Measurements from ENCODE around the gene FOXN3.
"Not testable (repeated sequence)": the region's sequence is repeated elsewhere in the genome, so short reads cannot be mapped to it uniquely, and the experiment has no call there.

FOXN3 gene

DNA sequence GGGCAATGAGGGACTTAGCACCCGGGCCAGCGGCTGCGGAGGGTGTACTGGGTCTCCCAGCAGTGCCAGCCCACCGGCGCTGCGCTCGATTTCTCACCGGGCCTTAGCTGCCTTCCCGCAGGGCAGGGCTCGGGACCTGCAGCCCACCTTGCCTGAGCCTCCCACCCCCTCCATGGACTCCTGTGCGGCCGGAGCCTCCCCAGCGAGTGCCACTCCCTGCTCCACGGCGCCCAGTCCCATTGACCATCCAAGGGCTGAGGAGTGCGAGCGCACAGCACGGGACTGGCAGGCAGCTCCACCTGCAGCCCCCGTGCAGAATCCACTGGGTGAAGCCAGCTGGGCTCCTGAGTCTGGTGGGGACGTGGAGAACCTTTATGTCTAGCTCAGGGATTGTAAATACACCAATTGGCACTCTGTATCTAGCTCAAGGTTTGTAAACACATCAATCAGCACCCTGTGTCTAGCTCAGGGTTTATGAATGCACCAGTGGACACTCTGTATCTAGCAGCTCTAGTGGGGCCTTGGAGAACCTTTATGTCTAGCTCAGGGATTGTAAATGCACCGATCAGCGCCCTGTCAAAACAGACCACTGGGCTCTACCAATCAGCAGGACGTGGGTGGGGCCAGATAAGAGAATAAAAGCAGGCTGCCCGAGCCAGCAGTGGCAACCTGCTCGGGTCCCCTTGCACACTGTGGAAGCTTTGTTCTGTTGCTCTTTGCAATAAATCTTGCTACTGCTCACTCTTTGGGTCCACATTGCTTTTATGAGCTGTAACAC lies 305.1 kb downstream of the FOXN3 start:
- not testable (repeated sequence) for DNase-seq

- not testable (repeated sequence) for DNase-seq
Observed at GRCh38 chr14:89111232-89111631, 305.8 kb downstream of the FOXN3 start.

DNA sequence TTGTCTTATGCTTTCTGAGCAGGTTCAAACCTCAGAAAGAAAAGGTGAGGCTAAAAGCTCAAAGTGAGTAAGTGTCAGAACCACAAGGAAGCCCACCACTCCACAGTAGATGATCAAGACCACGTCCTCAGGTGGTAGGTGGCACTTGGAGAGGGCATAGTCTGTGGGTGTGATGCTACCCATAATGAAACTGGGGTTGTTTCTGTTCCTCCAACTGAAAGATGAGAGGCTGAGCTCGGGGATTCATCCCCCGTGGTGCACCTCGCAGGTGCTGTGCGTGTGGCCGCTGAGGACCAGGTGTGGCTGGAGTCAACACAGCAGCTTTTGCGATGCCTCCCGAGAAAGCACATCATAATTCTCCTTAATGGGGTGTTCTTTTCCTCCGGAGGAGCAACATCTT lies 306.9 kb downstream of the FOXN3 start:
- no peak for DNase-seq

DNA sequence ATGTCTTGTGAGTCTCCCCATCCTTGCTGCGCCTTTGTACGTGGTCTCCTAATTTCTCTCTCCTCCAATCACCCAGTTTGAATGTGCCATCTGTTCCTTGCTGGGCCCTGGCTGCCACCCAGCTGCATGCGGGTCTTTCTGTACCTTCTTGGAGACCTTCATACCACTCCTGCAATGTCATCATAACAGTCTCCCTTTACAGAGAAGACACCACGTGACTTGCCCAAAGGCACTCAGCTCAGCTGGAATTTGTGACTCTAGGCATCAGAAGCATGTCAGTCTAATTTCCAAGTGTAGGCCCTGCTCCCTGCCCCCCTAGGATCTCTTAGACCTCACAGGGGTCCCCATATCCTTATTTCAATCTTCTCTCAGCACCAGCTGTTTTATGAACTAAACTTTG lies 308.4 kb downstream of the FOXN3 start:
- no peak for DNase-seq

DNA sequence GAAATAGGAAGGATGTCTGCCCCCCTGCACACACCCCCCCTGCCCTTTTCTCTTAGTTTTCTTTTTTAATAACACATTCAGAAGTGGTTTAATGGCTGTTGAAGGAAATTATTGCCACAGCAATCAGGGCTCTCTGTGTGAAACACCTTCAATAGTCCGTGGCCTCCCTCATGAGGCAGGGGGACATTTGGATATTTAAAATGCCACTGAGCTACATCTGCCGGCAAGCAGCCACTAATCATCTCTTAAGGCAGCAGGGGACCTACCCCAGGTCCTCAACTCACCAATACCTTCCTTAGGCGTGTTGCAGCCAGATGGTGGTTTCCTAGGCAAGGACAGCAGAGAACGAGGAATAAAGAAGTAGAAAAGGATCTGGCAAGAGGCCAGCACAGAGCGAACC lies 309.4 kb downstream of the FOXN3 start:
- DNase-seq = no peak

Data from activated CD8-positive, alpha-beta memory T cell treated with anti-CD3 and anti-CD28 coated beads, Interleukin-2, amount 50 U/mL, for 48 hours (primary cell).